NCI-H2107 treated with DMSO at 0.1 percent for 48 hours (cell line): ENCODE results near the gene SPATA13.
"Not testable (repeated sequence)": the region's sequence is repeated elsewhere in the genome, so short reads cannot be mapped to it uniquely, and the experiment has no call there.

Experiments
- DNase-seq: peaks from one replicate; lab custom pipeline; 2025; ENCODE audit not compliant: unreplicated experiment; lab: John Stamatoyannopoulos, UW

The SPATA13 gene

GRCh38 chr13:24194447-24194846, 33.9 kb downstream of the SPATA13 start:
- DNase-seq: no peak

GRCh38 chr13:24195626-24196025, 35.1 kb downstream of the SPATA13 start:
- no peak for DNase-seq

GRCh38 chr13:24196593-24197197, 36.2 kb downstream of the SPATA13 start:
- DNase-seq: no peak

- DNase-seq: no peak
Measured at GRCh38 chr13:24199016-24199415, 38.5 kb downstream of the SPATA13 start.

GRCh38 chr13:24202215-24202614, 41.7 kb downstream of the SPATA13 start:
- no peak for DNase-seq

- no peak for DNase-seq
Measured at GRCh38 chr13:24203273-24203672, 42.8 kb downstream of the SPATA13 start.

- DNase-seq: no peak
Measured at GRCh38 chr13:24203811-24204210, 43.3 kb downstream of the SPATA13 start.

GRCh38 chr13:24205076-24205475, 44.6 kb downstream of the SPATA13 start:
- DNase-seq: not testable (repeated sequence)

GRCh38 chr13:24207841-24208667, 47.5 kb downstream of the SPATA13 start:
- DNase-seq: no peak

GRCh38 chr13:24209138-24209537, 48.6 kb downstream of the SPATA13 start:
- DNase-seq: no peak

GRCh38 chr13:24212254-24212653, 51.7 kb downstream of the SPATA13 start:
- DNase-seq: no peak

- peak; percentile 58 for DNase-seq
Measured at GRCh38 chr13:24212674-24213073, 52.2 kb downstream of the SPATA13 start.

GRCh38 chr13:24213932-24214331, 53.4 kb downstream of the SPATA13 start:
- no peak for DNase-seq

- no peak for DNase-seq
Measured at GRCh38 chr13:24214528-24214927, 54.0 kb downstream of the SPATA13 start.

GRCh38 chr13:24215126-24215525, 54.6 kb downstream of the SPATA13 start:
- DNase-seq: no peak

- no peak for DNase-seq
Measured at GRCh38 chr13:24215732-24216131, 55.2 kb downstream of the SPATA13 start.

GRCh38 chr13:24216176-24216575, 55.7 kb downstream of the SPATA13 start:
- no peak for DNase-seq

GRCh38 chr13:24216779-24217178, 56.3 kb downstream of the SPATA13 start:
- not testable (repeated sequence) for DNase-seq

- no peak for DNase-seq
Measured at GRCh38 chr13:24217601-24218281, 57.2 kb downstream of the SPATA13 start.

GRCh38 chr13:24218338-24218737, 57.8 kb downstream of the SPATA13 start:
- no peak for DNase-seq

- no peak for DNase-seq
Measured at GRCh38 chr13:24218977-24219376, 58.5 kb downstream of the SPATA13 start.
